ENCODE results near the gene MAPRE2. TPM values are rescaled to one million over a fixed set of nuclear protein-coding genes. Genes with fewer than 3 reads are reported as not detected.

Gene MAPRE2
- total RNA-seq, 1 donor from 2014 or later = 14.8 TPM

DNA sequence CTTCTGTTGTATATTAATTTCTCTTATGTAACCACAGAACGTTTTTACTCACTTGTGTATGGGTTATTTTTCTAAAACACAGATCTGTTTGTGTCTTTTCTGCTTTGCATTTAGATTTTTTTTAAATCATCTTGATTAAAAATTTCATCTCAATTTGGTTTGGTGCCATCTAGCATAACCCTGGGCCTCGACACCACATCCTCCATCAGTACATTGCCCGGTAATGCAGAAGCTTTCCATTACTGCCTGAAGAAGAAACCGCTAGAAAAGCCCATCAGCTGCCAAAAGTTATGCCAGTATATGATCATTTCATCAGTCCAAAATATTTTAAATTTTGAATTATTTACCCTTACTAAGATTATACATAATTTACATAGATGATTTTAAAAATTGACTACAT is 26.2 kb downstream of the MAPRE2 start:
- TF ChIP-seq, protein P1, sequence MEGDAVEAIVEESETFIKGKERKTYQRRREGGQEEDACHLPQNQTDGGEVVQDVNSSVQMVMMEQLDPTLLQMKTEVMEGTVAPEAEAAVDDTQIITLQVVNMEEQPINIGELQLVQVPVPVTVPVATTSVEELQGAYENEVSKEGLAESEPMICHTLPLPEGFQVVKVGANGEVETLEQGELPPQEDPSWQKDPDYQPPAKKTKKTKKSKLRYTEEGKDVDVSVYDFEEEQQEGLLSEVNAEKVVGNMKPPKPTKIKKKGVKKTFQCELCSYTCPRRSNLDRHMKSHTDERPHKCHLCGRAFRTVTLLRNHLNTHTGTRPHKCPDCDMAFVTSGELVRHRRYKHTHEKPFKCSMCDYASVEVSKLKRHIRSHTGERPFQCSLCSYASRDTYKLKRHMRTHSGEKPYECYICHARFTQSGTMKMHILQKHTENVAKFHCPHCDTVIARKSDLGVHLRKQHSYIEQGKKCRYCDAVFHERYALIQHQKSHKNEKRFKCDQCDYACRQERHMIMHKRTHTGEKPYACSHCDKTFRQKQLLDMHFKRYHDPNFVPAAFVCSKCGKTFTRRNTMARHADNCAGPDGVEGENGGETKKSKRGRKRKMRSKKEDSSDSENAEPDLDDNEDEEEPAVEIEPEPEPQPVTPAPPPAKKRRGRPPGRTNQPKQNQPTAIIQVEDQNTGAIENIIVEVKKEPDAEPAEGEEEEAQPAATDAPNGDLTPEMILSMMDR (conservative IDR thresholded peaks at IDR 0.05; ENCODE audit: low read depth, low read length) = no peak
- DNase-seq (ENCODE audit: low read depth) = no peak
- H3K4me3 ChIP-seq (ENCODE audit: low read depth, low read length) = no peak overlapping the region

DNA sequence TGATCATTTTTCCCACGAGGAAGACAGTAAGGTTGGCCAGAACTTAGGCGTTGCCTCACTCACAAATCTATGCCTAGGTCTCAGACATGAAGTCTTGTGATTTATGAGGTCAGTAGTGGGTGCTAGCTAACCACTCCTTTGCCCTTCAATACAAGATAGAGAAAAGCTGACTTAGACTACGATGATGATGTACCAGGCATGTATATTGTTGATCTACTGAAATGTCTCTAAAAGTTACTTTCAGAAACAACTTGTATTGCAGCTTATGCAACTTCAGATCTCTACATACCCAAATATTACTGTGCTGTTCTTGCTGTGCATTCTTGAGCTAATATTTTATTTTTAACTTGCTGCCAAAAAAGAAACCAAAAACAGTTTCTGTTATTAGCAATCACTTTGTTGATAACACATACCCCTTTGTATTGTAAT is 30.6 kb downstream of the MAPRE2 start:
- DNase-seq (ENCODE audit: low read depth) = no peak
- H3K4me3 ChIP-seq (ENCODE audit: low read depth, low read length) = no peak overlapping the region
- TF ChIP-seq, protein P1 (conservative IDR thresholded peaks at IDR 0.05; ENCODE audit: low read depth, low read length) = no peak

DNA sequence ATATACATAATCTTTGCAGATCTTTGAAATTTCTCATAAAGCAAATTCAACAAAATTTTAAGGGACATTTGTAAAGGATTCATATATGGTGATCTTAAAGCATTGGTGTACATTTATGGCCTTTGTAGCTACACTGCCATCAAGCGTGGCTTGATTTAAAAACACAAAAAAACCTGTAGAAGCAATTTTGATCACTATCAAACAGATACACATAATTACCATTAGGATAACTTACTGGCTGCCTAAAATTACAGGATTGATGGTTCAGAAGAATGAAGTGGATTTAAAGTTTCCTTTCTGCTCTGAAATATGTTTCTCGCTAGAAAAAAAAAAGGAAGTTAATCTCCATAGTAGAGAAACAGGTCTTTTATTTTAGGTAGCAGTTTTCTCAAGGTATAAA is 31.4 kb downstream of the MAPRE2 start:
- TF ChIP-seq, protein P1 (conservative IDR thresholded peaks at IDR 0.05; ENCODE audit: low read depth, low read length) = no peak
- no peak for DNase-seq (ENCODE audit: low read depth)
- H3K4me3 ChIP-seq (ENCODE audit: low read depth, low read length) = no peak overlapping the region

DNA sequence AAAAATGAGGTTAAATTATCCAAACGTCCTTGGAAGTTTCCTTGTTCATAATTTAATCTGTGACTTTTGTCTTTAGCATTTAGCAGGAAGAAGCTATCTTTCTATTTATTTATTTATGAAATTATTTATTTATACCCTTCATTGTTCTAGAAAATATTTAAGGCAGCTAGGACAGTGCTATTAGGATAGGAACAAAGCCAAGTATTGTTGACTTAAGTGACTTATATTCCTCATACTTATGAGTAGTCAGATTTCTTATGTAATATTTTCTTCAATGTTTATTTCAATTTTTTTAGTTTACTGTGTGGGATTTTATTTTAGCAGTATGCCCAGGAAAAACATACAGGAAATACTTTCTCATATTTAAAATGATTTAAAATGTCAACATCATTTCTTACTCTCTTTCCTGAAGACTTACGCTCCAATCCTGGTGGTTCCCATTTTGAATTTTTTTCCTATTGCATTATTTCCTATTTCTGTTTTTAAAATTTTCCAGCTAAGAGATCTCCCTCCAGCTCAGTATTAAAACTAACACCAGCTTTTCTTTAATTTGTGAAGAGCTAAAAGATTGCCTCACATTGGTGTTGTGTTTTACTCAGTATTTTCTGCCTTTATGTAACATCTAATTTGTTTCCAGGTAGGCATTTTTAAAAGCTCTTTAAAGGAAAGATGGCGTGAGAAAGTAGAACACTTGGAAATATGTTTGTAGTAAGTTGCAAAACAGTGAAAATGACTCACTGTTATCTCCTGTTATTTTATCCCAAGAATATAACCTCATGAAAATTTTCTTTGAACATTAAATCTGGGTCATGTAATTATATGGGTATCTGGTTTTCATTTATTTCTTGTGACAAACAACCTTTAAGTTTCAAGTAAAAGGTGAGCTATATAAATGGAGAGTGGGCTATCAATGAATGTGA is 32.2 kb downstream of the MAPRE2 start:
- DNase-seq (ENCODE audit: low read depth) = no peak
- no peak overlapping the region for H3K4me3 ChIP-seq (ENCODE audit: low read depth, low read length)
- TF ChIP-seq, protein P1 (conservative IDR thresholded peaks at IDR 0.05; ENCODE audit: low read depth, low read length) = no peak

DNA sequence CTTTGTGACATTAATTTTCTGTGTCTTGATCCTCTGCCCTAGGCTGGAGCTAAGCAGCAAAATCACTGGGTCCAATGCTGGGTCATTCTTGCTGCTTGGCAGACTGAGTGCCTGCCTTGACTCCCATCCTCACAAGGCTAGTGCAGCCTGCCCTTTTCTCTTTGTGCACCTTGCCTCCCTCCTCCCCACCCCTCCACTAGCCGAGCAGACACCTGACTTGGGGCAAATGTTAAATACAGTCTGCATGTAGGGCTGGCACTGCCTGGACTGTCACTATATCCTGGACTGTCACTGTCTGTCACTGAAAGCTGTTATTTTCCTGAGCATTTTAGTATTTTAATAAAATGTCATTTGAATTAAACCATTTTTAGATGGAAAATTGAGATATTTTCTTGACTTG is 33.4 kb downstream of the MAPRE2 start:
- TF ChIP-seq, protein P1 (conservative IDR thresholded peaks at IDR 0.05; ENCODE audit: low read depth, low read length) = no peak
- no peak for DNase-seq (ENCODE audit: low read depth)
- H3K4me3 ChIP-seq (ENCODE audit: low read depth, low read length) = no peak overlapping the region

DNA sequence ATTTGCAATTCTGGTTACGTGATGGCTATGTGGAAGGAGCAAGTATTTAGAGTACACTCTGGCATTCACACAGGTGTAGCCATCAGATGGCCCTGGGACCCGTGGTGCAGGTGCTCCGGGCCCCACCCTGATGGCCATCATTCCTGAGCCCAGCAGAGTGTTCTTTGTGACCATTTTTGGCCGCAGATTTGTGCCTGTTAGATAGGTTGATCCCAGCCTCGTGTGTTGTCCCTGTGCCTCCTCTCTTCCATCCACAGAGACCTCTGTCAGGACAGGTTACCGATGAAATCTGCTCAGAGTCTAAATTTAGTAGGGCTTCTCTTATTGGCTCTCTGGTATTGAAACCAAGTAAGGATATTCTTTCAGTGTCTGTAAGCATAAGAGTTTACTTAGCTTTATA is 33.9 kb downstream of the MAPRE2 start:
- TF ChIP-seq, protein P1 (conservative IDR thresholded peaks at IDR 0.05; ENCODE audit: low read depth, low read length) = no peak
- H3K4me3 ChIP-seq (ENCODE audit: low read depth, low read length) = no peak overlapping the region
- DNase-seq (ENCODE audit: low read depth) = no peak
